NCI-H460 (cell line): ENCODE results near the gene LMNA. TPM values are rescaled to one million over a fixed set of nuclear protein-coding genes. Genes with fewer than 3 reads are reported as not detected.
A peak's percentile ranks its signal among the peaks of the same experiment; 100 is the strongest.
"Not testable (repeated sequence)": the region's sequence is repeated elsewhere in the genome, so short reads cannot be mapped to it uniquely, and the experiment has no call there.

ENCODE experiments used
- DNase-seq: peaks from one replicate; pipeline ENCODE4 v3.0.0-alpha.2; 2016; ENCODE audit warnings: low read depth; ENCODE audit errors: extremely low read depth
- total RNA-seq: library from RNA; depleted of rRNA; stranded (reverse); fragments of >200 nt; shearing (Covaris generic); gene quantifications from 2 replicates; pipeline ENCODE4 v1.2.3, GENCODE V29; 2014

Gene LMNA
- total RNA-seq, 1 experiment from 2014 or later: 315 TPM

- DNase-seq: no peak
These were observed 5.1 kb downstream of the LMNA start for GRCh38 chr1:156119503-156120209.

GRCh38 chr1:156120318-156120717 is 5.8 kb downstream of the LMNA start:
- DNase-seq: no peak

GRCh38 chr1:156121005-156121404 is 6.5 kb downstream of the LMNA start:
- not testable (repeated sequence) for DNase-seq

- no peak for DNase-seq
These were observed 6.9 kb downstream of the LMNA start for GRCh38 chr1:156121457-156121856.

- DNase-seq: no peak
These were observed 7.6 kb downstream of the LMNA start for GRCh38 chr1:156122086-156122485.

- DNase-seq: peak; percentile 90
These were observed 8.2 kb downstream of the LMNA start for GRCh38 chr1:156122519-156123355.

- peak; percentile 98 for DNase-seq
These were observed 9.1 kb downstream of the LMNA start for GRCh38 chr1:156123356-156124196.

GRCh38 chr1:156124557-156125483 is 10.3 kb downstream of the LMNA start:
- no peak for DNase-seq

GRCh38 chr1:156125544-156125943 is 11.0 kb downstream of the LMNA start:
- DNase-seq: not testable (repeated sequence)

GRCh38 chr1:156126043-156126629 is 11.6 kb downstream of the LMNA start:
- DNase-seq: peak; percentile 78

GRCh38 chr1:156126630-156127534 is 12.4 kb downstream of the LMNA start:
- no peak for DNase-seq

GRCh38 chr1:156128308-156128653 is 13.8 kb downstream of the LMNA start:
- no peak for DNase-seq

- DNase-seq: no peak
These were observed 14.4 kb downstream of the LMNA start for GRCh38 chr1:156128654-156129597.

GRCh38 chr1:156129687-156130577 is 15.4 kb downstream of the LMNA start:
- peak; percentile 98 for DNase-seq

GRCh38 chr1:156130578-156130942 is 16.0 kb downstream of the LMNA start:
- DNase-seq: no peak

GRCh38 chr1:156134716-156135435 is 20.4 kb downstream of the LMNA start:
- DNase-seq: no peak
